ENCODE data around the gene ALDH4A1. TPM values are rescaled to one million over a fixed set of nuclear protein-coding genes. Genes with fewer than 3 reads are reported as not detected.
"Not testable (repeated sequence)": the region's sequence is repeated elsewhere in the genome, so short reads cannot be mapped to it uniquely, and the experiment has no call there.

The ALDH4A1 gene
- total and polyA plus RNA-seq, 9 donors, result 2.8 to 13.9 (median 8.0) TPM

GRCh38 chr1:18852501-18852900 lies 49.9 kb downstream of the ALDH4A1 start:
- TF ChIP-seq, protein P1, sequence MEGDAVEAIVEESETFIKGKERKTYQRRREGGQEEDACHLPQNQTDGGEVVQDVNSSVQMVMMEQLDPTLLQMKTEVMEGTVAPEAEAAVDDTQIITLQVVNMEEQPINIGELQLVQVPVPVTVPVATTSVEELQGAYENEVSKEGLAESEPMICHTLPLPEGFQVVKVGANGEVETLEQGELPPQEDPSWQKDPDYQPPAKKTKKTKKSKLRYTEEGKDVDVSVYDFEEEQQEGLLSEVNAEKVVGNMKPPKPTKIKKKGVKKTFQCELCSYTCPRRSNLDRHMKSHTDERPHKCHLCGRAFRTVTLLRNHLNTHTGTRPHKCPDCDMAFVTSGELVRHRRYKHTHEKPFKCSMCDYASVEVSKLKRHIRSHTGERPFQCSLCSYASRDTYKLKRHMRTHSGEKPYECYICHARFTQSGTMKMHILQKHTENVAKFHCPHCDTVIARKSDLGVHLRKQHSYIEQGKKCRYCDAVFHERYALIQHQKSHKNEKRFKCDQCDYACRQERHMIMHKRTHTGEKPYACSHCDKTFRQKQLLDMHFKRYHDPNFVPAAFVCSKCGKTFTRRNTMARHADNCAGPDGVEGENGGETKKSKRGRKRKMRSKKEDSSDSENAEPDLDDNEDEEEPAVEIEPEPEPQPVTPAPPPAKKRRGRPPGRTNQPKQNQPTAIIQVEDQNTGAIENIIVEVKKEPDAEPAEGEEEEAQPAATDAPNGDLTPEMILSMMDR (IDR thresholded peaks at IDR 0.05), result no peak
- no peak for TF ChIP-seq POLR2A (IDR thresholded peaks at IDR 0.05)
- TF ChIP-seq EP300 (IDR thresholded peaks at IDR 0.05), result no peak
- H3K27ac ChIP-seq, result no peak overlapping the region
- intact Hi-C loops (cut with DNase I), result no loop called here
- no peak for DNase-seq
- H3K4me3 ChIP-seq, result no peak overlapping the region
- H3K36me3 ChIP-seq, result no peaks in the 10 kb centered on the region
- H3K4me1 ChIP-seq (ENCODE audit: insufficient read depth), result peaks cover 4% of the 10 kb centered on the region
- H3K9me3 ChIP-seq, result no peaks in the 10 kb centered on the region
- no peaks in the 10 kb centered on the region for H3K27me3 ChIP-seq
- 52 to 75% (median 56%) methylated on average over 6 of the region's 6 CpGs for WGBS, 3 donors

DNA sequence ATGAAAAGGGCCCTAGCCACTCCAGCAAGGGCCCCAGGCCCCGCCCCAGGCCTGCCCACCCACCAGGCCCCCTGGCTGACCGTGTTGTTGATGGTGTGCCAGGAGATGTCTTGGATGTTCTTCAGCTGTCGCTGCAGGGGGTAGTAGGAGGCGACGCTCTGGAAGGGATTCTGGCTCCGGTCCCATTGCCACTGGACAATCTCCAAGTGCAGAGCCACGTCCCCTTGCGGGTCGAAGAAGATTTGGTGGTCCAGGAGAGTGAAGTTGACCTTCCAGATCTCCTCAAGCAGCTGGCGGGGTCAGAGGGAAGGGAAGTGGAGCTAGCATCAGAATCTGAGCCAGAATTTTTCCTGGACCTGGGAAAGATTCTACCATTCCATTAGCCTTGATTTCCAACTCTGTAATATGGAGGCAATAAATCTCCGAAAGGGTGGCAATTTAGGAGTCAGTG lies 53.1 kb downstream of the ALDH4A1 start:
- no peak for TF ChIP-seq POLR2A (IDR thresholded peaks at IDR 0.05)
- TF ChIP-seq, protein P1 (IDR thresholded peaks at IDR 0.05), result no peak
- no peak for TF ChIP-seq EP300 (IDR thresholded peaks at IDR 0.05)
- DNase-seq, result peak in 2 of 5 donors; percentile 25 to 46
- H3K4me3 ChIP-seq, result no peak overlapping the region
- intact Hi-C loops (cut with DNase I), result no loop called here
- no peak overlapping the region for H3K27ac ChIP-seq
- H3K4me1 ChIP-seq (ENCODE audit: insufficient read depth), result peaks cover 4% of the 10 kb centered on the region
- H3K36me3 ChIP-seq, result no peaks in the 10 kb centered on the region
- WGBS, 3 donors, result 4 to 15% (median 5%) methylated on average over 11 of the region's 11 CpGs
- no peaks in the 10 kb centered on the region for H3K27me3 ChIP-seq
- H3K9me3 ChIP-seq, result no peaks in the 10 kb centered on the region

DNA sequence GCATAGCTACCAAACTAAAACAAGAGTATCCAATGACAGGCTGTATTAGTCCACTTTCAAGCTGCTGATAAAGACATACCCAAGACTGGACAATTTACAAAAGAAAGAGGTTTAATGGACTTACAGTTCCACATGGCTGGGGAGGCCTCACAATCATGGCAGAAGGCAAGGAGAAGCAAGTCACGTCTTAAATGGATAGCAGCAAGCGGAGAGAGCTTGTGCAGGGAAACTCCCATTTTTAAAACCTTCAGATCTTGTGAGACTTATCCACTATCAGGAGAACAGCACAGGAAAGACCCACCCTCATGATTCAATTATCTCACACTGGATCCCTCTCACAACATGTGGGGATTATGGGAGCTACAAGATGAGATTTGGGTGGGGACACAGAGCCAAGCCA lies 54.6 kb downstream of the ALDH4A1 start:
- H3K27ac ChIP-seq; H3K9me3 ChIP-seq; H3K4me1 ChIP-seq (ENCODE audit: insufficient read depth); DNase-seq; H3K36me3 ChIP-seq; H3K4me3 ChIP-seq; H3K27me3 ChIP-seq; intact Hi-C loops (cut with DNase I): not testable (repeated sequence)
- WGBS, 3 donors, result 76 to 86% (median 84%) methylated on average over 2 of the region's 2 CpGs

GRCh38 chr1:18840145-18840544 lies 62.2 kb downstream of the ALDH4A1 start:
- intact Hi-C loops (cut with DNase I), result no loop called here
- H3K27ac ChIP-seq, result no peak overlapping the region
- WGBS, 3 donors, result 90 to 91% (median 91%) methylated on average over 17 of the region's 17 CpGs
- no peak for TF ChIP-seq EP300 (IDR thresholded peaks at IDR 0.05)
- no peak for TF ChIP-seq POLR2A (IDR thresholded peaks at IDR 0.05)
- TF ChIP-seq, protein P1 (IDR thresholded peaks at IDR 0.05), result no peak
- H3K4me3 ChIP-seq, result no peak overlapping the region
- H3K36me3 ChIP-seq, result no peaks in the 10 kb centered on the region
- no peak for DNase-seq
- H3K9me3 ChIP-seq, result no peaks in the 10 kb centered on the region
- H3K4me1 ChIP-seq (ENCODE audit: insufficient read depth), result no peaks in the 10 kb centered on the region
- H3K27me3 ChIP-seq, result no peaks in the 10 kb centered on the region

GRCh38 chr1:18836654-18837053 lies 65.7 kb downstream of the ALDH4A1 start:
- H3K4me3 ChIP-seq, result no peak overlapping the region
- TF ChIP-seq, protein P1 (IDR thresholded peaks at IDR 0.05), result no peak
- TF ChIP-seq POLR2A (IDR thresholded peaks at IDR 0.05) (no peak), EP300 (IDR thresholded peaks at IDR 0.05) (no peak)
- no peaks in the 10 kb centered on the region for H3K4me1 ChIP-seq (ENCODE audit: insufficient read depth)
- DNase-seq, result no peak
- no peaks in the 10 kb centered on the region for H3K9me3 ChIP-seq
- no peak overlapping the region for H3K27ac ChIP-seq
- intact Hi-C loops (cut with DNase I), result no loop called here
- WGBS, 3 donors, result 57 to 71% (median 59%) methylated on average over 5 of the region's 5 CpGs
- H3K27me3 ChIP-seq, result no peaks in the 10 kb centered on the region
- no peaks in the 10 kb centered on the region for H3K36me3 ChIP-seq

DNA sequence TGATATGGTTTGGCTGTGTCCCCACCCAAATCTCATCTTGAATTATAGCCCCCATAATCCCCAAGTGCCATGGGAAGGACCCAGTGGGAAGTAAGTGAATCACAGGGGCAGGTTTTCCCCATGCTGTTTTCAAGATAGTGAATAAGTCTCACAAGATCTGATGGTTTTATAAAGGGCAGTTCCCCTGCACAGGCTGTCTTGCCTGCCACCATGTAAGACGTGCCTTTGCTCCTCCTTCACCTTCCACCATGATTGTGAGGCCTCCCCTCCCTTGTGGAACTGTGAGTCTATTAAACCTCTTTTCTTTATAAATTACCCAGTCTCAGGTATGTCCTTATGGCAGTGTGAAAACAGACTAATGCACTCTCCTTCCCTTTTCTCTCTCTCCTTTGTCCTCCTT lies 70.0 kb downstream of the ALDH4A1 start:
- DNase-seq; H3K9me3 ChIP-seq; H3K4me3 ChIP-seq; H3K27ac ChIP-seq; H3K36me3 ChIP-seq; intact Hi-C loops (cut with DNase I); H3K27me3 ChIP-seq; H3K4me1 ChIP-seq (ENCODE audit: insufficient read depth): not testable (repeated sequence)
- WGBS, 3 donors, result 16 to 28% (median 25%) methylated on average over 1 of the region's 1 CpG

All from ovary (tissue), 9 donors.